Stimulated activated CD4-positive, alpha-beta T cell treated with anti-CD3 and anti-CD28 coated beads, Interleukin-12 subunit alpha, Interleukin-12 subunit beta, amount 100 ng/mL, for 4 hours (primary cell): ENCODE data around the gene TGFBR1.

Experiments
- DNase-seq: peaks from one replicate; pipeline ENCODE4 v3.0.0-alpha.2; 2020

The TGFBR1 gene

DNA sequence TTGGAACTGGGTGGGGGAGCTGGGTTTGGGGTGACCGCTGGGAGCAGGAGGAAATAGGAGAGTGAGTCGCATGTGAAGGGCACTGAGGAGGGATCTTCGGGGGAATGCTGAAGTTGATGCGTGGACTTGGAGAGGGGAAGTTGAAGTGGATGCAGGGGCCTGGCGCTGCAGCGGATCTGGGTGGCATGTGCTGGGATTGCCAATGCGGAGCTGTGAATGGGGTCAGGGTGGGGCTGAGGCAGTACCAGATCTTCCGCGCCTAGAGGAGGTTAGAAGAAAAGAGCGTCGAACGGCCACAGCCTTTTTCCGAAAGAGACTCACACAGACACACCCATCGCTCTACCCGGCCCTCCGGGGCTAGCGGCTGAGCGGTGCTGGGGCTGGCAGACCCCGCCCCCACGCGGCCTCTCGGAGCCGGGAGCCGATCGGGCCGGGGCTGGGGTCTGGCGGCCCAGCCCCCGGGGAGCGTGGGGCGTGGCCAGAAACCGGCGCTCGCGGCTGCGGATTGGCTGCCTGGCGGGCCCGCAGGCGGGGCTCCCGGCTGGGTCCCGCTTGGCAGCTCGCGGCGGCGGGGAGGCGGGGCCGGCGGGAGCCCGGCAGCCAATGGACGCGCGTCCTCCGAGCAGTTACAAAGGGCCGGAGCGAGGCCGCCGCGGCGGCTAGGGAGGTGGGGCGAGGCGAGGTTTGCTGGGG lies at the start of gene TGFBR1:
TSS of gene TGFBR1 (plus strand) at position 655 of the 693 bp plus-strand sequence. CDS start 93 bp downstream, outside the sequence.
- DNase-seq, result peak; percentile 91

DNA sequence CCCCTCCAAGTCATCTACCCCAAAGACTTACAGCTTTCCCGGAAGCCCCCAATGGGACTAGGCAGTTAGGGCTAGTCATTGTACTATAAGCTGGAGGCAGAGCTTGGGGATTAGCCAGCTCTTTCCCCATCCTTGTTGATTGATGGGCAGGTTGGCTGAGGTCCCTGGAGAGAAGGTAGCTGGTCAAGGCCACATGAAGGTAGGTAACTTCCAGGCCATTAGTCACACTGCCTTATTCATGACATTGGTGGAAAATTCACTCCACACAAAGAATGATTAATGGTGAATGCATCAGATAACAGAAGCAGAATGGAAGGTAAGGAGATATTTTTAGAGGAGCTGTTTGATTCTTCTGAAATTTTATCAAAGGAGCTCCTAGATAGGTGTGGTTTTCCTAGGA lies 49.5 kb upstream of the TGFBR1 start:
- no peak for DNase-seq

DNA sequence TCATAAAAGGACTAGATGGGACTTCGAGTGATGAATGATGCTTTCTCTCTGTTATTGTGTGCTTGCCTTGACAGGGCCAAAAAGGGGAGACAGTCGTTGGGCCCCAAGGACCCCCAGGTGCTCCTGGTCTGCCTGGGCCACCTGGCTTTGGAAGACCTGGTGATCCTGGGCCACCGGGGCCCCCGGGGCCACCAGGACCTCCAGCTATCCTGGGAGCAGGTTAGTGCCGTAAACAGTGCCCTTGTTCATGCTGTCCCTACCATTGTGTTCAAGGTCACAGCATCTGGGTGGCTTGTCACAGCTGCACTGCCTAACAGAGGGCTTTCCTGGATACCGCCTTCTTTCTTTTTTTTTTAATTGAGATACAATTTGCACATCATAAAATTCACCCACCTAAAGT lies 48.7 kb upstream of the TGFBR1 start:
- DNase-seq, result no peak

DNA sequence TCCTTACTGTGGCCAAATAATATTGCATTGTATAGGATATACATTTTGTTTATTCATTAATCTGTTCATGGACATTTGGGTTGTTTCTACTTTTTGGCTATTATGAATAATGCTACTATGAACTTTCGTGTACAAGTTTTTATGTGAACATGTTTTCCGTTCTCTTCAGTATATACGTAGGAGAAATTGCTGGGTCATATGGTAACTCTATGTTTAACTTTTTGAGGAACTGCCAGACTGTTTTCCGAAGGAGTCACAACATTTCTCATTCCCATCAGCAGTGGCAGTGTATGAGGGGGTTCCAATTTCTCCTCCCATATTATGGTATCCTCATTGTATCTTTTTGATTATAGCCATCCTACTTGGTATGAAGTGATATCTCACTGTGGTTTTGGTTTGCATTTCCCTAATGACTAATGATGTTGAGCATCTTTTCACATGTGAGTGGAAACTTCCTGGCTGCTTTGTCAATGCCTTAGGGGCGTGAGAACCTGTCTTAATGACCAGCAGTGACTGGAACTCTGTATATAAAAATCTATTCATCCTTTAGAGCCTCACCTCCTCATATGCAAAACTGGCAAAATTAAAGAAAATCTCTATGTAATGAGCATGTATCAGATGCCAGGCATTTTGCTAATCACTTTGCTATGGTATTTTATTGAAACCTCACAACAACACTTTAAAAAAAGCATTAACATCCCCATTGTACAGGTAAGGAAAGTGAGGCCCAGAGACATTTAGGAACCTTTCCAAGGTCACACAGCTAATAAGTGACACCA lies 47.8 kb upstream of the TGFBR1 start:
- DNase-seq, result no peak

DNA sequence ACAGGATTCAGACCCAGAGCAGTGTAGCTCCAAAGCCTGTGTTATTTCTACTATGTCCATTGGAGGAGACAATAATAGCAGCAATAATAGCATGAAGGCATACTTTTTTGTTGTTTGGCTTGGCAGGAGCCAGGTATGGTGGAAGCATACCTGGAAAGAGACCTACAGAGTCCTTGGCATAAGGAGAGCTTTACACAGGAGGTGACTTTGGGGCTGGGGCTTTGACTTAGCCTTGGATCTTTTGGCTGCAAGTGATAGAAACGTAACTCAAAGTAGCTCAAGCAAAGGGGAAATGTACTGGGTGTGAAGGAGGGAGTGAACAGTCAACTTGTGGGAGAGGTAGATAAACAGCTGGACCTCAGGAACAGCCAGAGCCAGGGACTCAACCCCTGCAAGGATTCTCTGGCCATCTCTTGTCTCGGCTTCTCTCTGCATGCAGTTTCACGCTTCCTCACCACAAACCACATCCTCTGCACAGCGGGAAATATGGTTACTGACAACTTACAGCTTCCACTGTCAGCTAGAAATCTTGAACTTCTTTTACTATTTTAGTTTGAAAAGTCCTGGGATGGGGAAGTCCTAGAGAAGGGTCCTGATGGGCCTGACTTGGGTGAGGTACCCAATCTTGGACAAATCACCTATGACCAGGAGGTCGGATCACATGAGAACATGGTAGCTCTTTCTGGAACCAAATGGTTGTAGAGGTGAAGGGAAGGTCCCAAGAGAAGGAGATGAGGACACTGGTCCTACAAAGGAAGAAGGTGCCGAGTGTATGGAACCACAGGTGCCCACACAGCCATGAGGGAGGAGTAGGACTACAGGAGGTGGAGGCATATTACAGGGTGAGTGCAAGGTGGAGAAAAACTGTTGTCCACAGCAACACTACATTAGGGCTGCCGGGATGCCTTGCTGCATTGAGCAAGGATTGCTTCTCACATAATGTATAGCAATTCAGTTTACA lies 47.0 kb upstream of the TGFBR1 start:
- peak; percentile 31 for DNase-seq

DNA sequence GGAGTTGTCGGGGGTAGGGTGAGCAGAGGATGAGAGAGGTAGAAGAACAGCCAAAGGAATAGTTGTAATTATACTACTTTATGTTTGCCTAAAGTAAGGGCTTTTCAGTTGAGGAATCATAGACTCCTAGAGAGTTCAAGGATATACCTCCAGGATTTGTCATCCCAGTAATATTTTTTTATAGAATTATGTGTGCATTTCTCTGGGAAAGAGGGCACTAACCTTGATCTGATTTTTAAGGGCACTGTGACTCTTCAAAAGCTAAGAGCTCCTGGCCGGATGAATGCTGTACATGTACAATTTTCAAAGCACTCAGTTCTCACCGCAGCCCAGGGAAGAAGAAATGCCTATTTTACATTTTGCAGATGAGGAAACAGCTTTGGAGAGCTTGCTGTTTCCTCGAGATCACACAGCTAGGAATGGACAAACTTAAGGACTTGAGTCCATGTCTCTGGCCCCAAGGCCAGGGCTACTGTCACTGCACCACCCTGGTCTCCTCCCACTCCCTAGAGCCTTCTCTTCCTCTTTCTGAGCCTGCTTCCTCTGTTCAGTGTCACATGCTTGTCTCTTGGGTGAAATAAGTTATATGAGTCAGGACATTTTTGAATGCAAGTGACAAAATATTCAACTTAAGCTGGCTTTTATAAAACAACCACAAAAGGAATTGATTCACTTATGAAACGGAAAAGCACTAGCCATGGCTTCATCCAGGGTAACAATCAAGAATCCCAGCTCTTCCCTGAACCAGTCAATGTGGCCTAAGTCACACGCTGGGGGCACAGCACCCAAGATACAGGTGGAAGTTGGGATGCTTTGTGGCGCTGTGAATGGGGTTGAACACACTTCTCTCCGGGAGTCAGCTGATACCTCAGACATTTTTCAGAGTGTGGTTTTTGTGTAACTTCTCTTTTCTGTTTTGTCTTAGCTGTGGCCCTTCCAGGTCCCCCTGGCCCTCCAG lies 45.7 kb upstream of the TGFBR1 start:
- DNase-seq, result no peak

DNA sequence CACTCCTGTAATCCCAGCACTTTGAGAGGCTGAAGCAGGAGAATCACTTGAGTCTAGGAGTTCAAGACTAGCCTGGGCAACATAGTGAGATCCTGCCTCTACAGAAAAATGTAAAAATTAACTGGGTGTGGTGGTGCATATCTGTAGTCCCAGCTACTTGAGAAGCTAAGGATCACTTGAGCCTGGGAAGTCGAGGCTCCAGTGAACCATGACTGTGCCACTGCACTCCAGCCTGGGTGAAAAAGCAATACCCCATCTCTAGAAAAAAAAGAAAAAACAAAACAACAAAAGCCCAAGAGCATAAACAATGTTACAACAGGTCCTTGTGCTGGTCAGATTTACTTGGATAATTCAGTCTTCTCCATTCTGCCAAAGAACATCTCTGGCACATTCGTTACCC lies 44.3 kb upstream of the TGFBR1 start:
- no peak for DNase-seq

DNA sequence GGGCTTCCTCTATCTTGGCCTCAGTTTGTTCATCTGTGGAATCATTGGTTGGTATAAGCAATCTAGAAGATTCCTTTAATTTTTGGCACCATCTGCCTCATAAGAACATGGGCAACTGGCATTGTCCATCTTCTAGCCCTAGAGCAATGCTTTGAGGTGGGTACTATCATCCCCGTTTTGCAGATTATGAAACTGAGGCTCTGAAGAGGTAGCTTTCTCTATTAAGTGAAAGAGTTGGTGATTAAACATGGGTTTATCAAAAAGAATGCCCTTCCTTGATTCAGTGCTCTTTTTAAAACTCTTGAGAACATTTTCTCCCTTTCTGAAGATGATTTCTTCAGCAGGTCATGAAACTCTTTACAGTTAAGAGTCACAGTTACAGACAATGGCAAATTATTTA lies 42.4 kb upstream of the TGFBR1 start:
- no peak for DNase-seq

DNA sequence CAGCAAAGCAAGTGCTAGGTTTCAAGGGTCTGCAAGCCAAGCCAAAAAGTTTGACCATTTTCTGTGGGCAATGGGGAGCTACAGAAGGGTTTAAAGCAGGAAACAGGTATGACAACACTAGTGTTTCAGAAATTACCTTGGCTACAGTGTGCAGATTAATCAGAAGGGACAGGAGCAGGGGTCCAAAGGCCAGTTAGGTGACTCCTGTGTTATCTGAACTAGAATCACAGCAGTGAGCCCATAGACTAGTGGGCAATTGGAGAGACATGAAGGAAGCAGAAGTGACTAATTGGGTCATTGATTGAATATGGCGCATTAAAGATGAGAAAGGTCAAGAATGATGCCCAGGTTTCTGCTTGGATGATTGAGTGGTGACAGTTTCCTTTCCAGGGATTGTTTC lies 41.4 kb upstream of the TGFBR1 start:
- no peak for DNase-seq

DNA sequence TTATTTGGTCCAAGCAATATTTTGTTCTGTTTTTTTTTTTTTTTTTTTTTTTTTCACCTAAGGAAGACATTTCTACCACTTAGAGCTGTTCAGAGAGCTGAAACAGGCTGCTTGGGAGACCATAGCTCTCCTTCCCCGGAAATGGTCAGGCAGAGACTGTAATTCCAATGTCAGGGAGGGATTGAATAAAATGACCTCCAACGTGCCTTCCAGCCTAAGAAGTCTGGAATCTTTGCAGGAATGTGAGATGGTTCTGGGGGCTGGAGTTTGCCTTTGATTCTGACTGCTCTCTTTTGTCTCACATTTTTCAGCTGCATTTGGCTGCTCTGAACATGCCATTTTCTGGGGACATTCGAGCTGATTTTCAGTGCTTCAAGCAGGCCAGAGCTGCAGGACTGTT lies 38.3 kb upstream of the TGFBR1 start:
- DNase-seq, result no peak

DNA sequence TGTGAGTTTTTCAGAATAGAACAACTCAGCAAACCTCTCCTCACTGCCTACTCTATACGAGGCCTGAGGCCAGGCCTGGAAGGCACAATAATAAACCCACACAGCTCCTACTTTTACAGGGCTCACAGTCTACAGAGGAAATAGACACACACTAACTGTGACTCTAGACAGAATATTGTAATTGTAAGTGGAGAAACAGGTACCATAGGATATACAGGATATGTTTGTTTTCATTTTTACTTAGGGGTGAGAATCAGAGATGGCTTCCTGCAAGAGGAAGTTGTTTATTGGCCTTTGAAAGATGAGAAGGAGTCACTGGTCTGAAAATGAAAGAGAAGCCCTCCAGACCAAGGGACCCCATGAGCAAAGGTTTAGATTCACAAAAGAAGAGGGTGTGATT lies 35.8 kb upstream of the TGFBR1 start:
- DNase-seq, result no peak

DNA sequence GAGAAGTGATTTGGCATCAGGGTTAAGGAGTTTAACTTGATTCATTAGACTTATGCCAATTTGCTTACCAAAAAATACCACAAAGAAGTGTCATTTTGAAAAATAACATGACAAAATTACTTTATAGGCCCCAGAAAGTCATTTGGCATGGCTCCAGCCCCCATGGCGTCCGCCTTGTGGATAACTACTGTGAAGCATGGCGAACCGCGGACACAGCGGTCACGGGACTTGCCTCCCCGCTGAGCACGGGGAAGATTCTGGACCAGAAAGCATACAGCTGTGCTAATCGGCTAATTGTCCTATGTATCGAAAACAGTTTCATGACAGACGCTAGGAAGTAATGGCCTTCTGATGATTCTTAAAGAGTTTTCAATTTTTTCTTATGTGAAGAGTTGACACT lies 35.4 kb upstream of the TGFBR1 start:
- no peak for DNase-seq

DNA sequence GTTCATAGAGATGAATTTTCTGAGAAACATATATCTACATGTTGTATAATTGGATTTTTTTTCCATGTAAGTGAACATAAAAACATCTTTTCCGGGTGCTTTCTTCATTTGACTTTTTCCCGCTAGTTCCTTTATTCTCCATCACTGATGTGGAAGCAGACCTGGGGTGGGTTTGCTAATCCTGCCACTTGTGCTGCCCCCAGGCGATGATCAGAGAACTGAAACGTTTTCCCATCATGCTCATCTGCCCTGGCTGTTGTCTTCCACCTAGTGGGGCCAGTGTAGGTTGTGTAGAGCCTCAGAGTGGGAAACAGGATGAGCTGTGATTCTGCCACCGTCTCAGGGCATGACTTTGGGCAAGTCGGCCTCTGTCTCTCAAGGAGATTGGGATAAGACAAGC lies 34.2 kb upstream of the TGFBR1 start:
- DNase-seq, result no peak

DNA sequence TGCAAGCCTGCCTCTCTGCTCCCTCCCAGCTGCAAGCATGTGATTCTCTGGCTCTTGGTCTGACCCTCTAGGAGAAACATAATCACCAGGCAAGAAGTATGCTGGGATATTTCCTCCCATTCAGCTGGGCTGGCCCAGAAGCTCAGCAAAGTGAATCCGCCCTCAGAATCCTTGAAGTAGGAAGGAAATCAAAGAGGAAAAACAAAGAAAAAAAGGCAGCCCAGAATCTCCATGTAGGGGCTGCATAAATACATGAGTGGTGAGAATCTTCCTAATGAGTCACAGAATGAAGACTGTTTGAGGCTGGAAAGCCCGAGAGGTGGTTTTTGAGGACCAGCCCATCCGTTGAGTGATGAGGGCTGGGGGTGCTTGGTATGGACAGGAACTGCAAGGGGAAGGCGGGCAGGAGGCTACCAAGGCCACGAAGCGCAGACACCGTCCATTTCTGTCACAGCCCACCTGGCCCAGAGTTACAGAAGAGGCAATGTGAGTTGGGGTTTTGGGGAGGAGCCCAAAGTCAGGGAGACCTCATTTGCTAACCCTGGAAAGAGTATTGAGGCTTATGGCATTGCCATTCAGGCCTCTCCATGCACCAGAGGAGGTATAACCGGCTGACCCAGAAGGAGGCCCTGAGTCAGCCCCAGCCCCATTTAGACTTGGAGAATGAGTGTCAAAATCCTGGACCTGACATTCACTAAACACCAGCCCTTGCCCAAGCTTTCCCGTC lies 33.4 kb upstream of the TGFBR1 start:
- no peak for DNase-seq

DNA sequence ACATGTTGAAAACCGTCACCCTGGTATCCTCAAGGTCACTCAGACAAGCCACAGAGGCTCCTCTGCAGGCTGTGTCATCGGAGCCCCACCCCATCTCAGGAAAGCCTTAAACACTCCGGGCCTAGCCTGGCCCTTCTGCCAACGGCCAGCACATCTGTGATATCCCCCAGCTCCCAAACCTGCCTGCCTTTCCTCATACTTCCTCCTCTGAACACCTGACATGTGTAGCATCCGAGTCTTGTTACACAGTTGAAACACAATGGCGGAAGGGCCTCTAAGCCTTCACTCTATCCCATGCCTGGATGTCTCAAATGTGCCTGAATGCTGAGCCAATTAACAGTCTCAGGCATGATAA lies 32.9 kb upstream of the TGFBR1 start:
- no peak for DNase-seq

DNA sequence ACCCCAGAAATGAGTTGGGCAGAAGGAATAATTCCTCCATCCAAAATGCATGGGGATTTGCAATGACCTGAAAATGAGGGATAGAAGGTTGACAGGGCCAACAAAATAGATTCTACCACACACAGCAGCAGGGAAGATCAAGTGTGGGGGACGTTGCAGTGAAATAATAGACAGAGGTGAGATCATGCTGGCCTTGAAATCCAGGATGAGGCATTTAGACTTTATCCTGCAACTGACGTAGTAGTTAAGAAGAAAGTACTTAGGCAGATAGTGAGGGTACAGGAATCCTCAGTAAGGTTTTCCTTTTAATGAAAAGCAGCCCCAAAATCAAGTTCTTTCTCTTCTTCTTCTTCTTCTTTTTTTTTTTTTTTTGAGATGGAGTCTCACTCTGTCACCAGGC lies 31.6 kb upstream of the TGFBR1 start:
- no peak for DNase-seq

DNA sequence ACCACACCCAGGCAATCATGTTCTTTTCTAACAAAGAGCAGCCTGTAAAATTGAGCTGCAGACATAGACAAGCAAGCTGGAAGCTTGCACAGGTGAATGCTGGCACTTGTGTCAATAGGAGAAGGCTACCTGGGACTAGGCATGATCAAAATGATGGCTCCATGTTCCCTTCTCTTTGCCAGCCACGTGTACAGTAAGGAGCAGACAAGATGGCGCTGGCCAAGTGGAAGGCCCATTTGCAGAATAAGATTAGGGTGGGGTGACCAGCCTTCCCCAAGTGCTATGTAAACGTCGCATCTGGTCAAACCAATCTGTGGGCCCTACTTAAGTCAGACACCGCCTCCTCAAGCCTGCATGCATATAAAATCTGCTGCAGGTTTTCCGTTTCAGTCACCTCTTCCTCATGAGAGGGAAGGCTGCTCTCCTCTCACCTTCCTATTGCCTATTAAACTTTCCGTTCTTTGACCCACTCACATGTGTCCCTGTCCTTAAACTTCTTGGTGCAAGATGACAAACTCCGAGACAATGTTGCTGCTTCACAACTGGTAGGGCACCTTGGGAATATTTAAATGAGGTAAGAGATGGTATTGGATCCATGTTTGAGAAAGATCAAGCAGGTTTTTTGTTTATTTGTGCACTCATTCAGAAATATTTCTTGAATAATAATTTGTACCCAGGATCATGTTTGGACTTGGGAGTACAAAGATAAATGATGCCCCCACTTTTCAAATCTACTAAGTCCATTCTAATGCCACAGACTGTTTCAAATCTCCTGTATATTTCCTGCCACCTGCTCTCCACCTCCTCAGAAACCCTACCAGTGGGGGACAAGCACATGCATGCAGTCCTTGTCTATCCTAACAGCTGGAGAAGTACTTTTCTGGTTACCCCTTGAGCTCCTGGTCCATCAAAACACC lies 30.7 kb upstream of the TGFBR1 start:
- no peak for DNase-seq

DNA sequence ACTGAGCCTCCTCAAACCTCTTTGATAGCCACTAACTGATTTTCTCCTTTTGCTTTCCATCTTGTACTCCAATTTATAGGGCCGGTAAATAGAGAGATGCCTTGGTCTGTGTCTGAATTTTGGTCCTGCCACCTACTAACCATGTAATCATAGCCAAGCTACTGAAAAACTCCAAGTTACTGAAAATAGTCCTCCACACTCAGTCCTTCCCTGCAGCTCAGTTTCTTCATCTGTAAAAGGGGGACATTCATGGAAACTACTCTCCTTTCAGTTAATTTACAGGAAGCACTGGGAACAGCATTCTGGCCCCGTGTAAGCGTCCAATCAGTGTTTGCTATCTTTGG lies 30.0 kb upstream of the TGFBR1 start:
- DNase-seq, result no peak

DNA sequence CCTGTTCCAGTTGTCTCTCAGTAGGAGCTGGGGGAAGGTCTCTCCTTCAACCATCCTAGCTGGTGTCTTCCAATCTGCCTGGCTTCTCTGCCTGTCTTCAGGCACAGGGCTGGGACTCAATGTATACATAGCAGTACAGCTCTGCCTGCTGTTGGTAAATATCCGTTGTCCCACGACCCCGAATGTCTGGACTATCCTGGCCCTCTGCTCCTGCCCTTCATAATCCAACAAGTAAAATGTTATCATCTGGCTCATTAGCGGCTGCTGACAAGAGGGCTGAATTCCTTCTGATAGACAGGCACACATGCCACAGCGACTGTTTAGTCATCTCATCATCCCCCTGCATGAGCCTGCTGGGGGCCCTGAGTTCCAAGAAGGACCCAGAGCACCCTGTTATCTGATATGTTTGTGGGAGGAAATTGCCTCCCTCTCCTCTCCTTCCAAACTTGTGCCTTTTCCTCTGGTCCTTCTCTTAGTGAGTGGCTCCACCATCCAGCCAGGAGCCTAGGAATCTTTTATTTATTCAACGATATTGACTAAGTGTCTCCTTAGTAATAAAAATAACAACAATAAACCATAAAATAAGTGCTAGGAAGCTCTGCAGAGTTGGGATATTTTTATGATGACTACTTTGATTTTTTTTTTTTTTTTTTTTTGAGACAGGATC lies 29.5 kb upstream of the TGFBR1 start:
- no peak for DNase-seq

DNA sequence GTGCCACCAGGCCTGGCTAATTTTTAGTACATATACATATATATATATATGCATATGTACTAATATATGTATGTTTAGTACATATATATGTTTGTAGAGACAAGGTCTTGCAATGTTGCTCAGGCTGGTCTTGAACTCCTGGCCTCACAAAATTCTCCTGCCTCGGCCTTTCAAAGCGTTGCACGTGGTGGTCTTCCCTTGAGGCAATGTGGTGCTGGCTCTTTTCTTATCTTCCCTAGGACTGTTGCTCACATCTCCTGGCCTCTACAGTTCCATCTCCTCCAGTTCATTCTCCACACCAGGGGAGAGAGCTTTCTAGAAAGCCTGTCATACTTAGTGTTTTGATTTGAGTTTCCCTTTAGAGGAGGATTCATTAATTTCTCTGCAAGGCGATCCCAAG lies 28.9 kb upstream of the TGFBR1 start:
- DNase-seq, result no peak
